T-helper 1 cell treated with Interleukin-12 subunit alpha and Interleukin-12 subunit beta and Interleukin-4 antibody, amounts not matched to agents 30 μg/mL and 1 μg/mL, for 36 hours (primary cell): ENCODE data around the gene RANBP3.
"Not testable (repeated sequence)": the region's sequence is repeated elsewhere in the genome, so short reads cannot be mapped to it uniquely, and the experiment has no call there.

ENCODE experiments used
- H3K27ac Mint-ChIP-seq: one replicate; pipeline ENCODE4 v1.8.0; 2021; ENCODE audit warnings: mild to moderate bottlenecking, mixed read lengths
- H3K27me3 Mint-ChIP-seq: one replicate; pipeline ENCODE4 v1.8.0; 2021; ENCODE audit warnings: low read depth, mixed read lengths
- H3K36me3 Mint-ChIP-seq: one replicate; pipeline ENCODE4 v1.8.0; 2021; ENCODE audit warnings: low read depth, mixed read lengths
- H3K4me1 Mint-ChIP-seq: one replicate; pipeline ENCODE4 v1.8.0; 2021; ENCODE audit warnings: low read depth, mixed read lengths
- H3K4me3 Mint-ChIP-seq: one replicate; pipeline ENCODE4 v1.8.0; 2021; ENCODE audit warnings: mild to moderate bottlenecking, moderate library complexity, mixed read lengths
- H3K9me3 Mint-ChIP-seq: one replicate; pipeline ENCODE4 v1.8.0; 2021; ENCODE audit warnings: mixed read lengths

RANBP3 gene

DNA sequence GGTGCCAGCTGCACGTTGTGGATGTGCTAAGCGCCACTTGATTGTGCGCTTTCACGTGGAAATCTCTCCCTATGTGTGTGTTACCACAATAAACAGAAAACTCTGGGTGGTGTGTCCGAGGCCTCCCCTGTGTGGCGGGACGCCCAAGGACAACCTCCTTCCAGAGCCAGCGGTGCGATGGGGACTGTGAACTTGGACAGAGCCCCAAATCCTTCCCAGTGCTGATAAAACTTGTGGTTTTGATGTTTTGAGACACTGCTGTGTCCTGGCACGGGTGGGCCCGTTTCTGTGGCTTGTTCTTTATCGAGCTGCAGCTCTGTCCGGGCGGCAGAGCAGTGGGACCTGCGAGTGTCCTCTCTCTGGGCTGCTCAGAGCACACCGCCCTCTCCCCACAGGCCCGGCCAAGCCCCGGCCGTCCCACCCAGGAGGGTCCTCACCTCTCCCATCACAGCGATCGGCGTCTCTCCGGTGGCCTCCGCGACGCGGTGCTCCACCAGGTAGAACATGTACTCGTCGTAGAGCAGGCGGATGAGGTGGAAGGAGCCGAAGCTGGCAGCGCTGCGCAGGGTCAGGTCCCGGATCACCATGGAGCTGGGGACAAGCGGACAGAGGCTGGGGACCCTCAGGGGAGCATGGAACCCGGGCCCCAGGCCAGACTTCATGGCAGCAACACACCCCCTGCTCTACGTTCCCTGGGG, 18.8 kb upstream of the RANBP3 start:
- H3K36me3 Mint-ChIP-seq: peaks cover 9% of the 10 kb centered on the region
- no peaks in the 10 kb centered on the region for H3K4me1 Mint-ChIP-seq
- H3K27me3 Mint-ChIP-seq: no peaks in the 10 kb centered on the region
- H3K4me3 Mint-ChIP-seq: no peak overlapping the region
- no peak overlapping the region for H3K27ac Mint-ChIP-seq
- no peaks in the 10 kb centered on the region for H3K9me3 Mint-ChIP-seq

DNA sequence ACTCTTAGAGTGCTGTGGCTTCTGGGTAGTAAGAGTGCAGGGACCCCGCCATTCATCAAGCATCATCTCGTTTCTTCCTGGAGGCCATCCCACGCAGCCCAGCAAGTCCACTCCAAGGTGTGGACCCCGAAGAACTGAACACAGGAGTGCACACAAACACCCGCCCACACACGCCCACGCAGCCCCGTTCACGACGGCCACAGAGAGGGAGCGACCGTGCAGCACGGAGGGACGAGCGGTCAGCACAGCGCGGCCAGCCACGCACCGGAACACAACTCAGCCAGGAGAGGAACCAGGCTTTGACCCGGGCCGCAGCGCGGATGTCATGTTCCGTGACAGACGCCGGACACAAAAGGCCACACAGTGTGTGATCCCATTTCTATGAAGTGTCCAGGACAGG, 18.2 kb upstream of the RANBP3 start:
- no peaks in the 10 kb centered on the region for H3K27me3 Mint-ChIP-seq
- H3K4me3 Mint-ChIP-seq: no peak overlapping the region
- no peak overlapping the region for H3K27ac Mint-ChIP-seq
- H3K4me1 Mint-ChIP-seq: no peaks in the 10 kb centered on the region
- no peaks in the 10 kb centered on the region for H3K9me3 Mint-ChIP-seq
- H3K36me3 Mint-ChIP-seq: peaks cover 8% of the 10 kb centered on the region

DNA sequence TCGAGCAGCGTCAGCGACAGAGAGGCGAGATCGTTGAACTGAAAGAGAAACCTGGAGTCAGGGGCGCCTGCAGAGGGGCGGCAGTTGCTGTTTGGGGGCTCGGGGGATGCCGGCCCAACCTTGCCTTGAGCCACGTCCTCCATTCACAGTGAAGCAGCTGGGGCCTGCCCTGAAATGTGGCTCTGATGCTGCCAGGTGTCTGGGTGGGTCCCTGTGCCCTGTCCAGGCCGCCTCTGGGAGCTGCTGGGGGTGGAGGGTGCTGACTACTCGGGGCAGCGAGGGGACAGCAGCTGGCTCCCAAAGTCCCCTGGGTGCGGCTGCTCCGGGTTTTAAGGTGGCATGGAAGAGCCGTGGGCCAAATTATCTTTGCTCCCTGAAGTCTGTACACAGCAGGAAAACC, 17.7 kb upstream of the RANBP3 start:
- Mint-ChIP-seq H3K9me3 (no peaks in the 10 kb centered on the region), H3K27ac (no peak overlapping the region), H3K36me3 (peaks cover 4% of the 10 kb centered on the region), H3K4me3 (no peak overlapping the region), H3K4me1 (no peaks in the 10 kb centered on the region), H3K27me3 (no peaks in the 10 kb centered on the region)

DNA sequence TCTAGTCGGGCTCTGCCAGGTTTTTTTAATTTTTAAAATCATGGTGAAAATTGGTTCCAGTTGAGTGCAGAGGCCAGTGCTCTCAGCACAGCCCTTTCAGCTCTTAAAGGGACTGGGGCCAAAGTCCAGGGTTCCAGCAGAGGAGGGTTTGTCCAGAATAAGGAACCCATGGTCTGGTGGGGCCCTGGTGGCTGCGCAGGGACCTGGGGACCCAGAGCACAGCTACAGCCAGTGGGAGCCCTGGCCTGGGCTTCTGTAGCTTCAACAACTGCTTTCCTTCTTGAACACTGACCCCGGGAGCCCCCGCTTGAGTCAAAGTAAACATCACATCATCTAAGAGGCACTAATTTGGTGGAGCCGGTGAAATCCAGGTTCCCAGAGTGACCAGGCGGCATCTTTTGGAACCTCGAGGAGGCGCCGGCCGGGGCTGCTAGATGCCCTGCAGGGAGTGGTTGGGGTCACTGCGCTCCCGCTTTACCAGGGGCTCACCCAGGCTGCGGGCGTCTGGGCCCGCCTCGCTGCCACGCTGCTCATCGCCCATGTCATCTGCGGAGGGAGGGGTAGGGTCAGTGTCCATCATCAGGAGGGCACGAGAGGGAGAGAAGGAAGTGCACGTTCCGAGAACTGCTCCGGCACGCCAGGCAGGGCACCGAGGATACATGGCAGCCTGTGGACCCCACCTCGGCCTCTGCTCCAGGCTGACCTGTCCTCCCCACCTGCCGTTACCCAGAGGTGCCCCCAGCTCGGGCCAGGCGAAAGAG, 16.6 kb upstream of the RANBP3 start:
- Mint-ChIP-seq H3K4me1 (peaks cover 4% of the 10 kb centered on the region), H3K36me3 (no peaks in the 10 kb centered on the region), H3K9me3 (no peaks in the 10 kb centered on the region), H3K4me3 (no peak overlapping the region), H3K27ac (no peak overlapping the region), H3K27me3 (no peaks in the 10 kb centered on the region)

DNA sequence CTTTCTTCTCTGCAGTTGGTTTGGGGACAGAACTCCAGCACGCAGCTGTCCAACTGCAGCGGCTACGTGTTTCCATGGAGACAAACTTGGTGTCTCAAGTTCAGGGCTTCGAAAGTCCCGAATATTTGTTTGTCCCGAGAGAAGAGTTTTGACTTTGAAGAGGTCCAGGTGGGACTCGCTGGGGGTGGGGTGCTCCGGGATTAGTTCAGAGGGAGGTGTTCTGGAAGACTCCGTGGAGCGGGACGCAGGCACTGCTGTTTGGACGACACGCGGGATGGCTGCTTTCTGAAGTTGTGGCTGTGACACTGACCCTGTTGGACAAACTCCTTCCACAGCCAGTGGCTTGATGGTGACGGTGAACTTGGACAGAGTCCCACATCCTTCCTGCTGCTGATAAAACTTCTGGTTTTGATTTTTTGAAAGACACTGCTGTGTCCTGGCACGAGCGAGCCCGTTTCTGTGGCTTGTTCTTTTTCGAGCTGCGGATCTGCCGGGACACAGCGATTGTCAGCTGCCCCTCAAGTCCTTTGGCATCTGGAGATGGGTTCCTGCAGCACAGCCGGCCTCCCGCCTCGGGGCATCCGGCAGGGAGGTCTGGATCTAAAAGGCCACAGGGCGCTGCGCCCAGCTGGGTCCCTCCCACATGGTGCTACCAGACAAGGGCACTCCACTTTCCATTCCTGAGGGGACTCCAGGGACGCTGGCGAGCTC, 15.9 kb upstream of the RANBP3 start:
- no peaks in the 10 kb centered on the region for H3K9me3 Mint-ChIP-seq
- no peaks in the 10 kb centered on the region for H3K27me3 Mint-ChIP-seq
- H3K4me1 Mint-ChIP-seq: peaks cover 7% of the 10 kb centered on the region
- no peak overlapping the region for H3K4me3 Mint-ChIP-seq
- no peaks in the 10 kb centered on the region for H3K36me3 Mint-ChIP-seq
- no peak overlapping the region for H3K27ac Mint-ChIP-seq

DNA sequence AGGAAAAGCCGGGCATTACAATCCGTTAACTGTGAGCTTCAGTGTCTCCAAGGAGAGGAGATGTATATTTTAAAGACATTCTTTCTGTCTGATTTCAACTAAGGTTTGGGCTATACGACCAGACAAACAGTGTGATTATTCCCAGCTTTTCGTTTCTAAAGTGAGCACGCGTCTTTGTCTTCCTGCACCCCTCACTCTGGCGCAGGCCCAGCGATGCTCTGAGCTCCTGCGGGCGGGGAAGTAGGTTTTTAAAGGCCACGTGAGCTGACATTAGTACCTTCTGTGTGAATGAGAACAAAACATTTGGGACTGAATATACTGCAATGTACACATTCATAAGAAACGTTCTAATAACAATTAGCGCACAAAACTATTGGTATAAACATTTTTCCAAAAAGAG, 15.3 kb upstream of the RANBP3 start:
- H3K27me3 Mint-ChIP-seq: no peaks in the 10 kb centered on the region
- no peak overlapping the region for H3K4me3 Mint-ChIP-seq
- no peak overlapping the region for H3K27ac Mint-ChIP-seq
- H3K36me3 Mint-ChIP-seq: no peaks in the 10 kb centered on the region
- H3K9me3 Mint-ChIP-seq: no peaks in the 10 kb centered on the region
- peaks cover 10% of the 10 kb centered on the region for H3K4me1 Mint-ChIP-seq

DNA sequence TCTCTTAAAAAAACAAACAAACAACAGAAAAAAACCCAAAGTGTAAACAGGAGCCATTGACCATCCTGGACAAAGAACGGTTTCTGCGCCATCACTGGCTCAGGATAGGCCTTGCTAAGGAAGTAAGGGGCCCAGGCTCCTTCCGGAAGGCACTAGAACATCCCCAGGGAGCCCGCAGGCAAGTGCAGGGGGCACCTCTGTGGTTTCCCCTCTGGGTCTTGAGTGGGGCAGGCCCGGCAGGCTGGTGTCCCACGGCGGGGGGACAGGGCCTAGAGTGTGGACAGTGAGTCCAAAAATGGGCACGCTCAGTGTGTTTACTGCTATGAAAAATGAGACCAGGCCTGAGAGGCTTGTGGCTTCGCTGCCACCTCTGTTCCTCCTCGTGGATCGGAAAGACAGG, 14.8 kb upstream of the RANBP3 start:
- no peak overlapping the region for H3K4me3 Mint-ChIP-seq
- H3K36me3 Mint-ChIP-seq: no peaks in the 10 kb centered on the region
- H3K27ac Mint-ChIP-seq: no peak overlapping the region
- no peaks in the 10 kb centered on the region for H3K9me3 Mint-ChIP-seq
- H3K4me1 Mint-ChIP-seq: peaks cover 11% of the 10 kb centered on the region
- no peaks in the 10 kb centered on the region for H3K27me3 Mint-ChIP-seq

DNA sequence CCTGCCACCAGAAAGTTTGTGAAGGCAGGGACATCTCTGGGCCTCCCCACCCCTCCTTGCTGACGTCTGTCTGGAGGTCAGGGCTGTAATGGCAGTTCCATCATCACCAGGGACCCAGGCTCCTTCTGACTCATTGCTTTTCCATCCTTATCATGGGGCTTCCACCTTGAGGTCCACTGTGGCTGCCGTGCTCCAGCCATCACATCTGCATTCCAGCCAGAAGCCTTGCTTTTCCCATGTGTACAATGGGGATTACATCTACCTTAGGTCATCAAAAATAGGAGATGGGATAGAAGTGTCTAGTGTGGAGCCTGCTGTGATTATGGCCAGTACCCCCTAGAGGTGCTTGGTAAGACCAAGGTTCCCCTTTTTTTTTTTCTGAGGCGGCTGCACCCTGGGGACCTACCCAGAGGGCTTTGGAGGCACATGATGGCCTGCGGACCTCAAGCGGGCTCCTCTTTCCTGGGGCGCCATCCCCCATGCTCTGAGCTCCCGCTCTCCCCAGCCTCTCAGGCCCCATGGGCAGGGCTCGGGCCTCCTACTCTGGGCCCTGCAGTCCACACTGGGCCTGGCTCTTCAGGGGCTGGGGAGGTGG, 13.4 kb upstream of the RANBP3 start:
- Mint-ChIP-seq H3K36me3 (no peaks in the 10 kb centered on the region), H3K27me3 (no peaks in the 10 kb centered on the region), H3K27ac (no peak overlapping the region), H3K4me3 (no peak overlapping the region), H3K4me1 (peaks cover 19% of the 10 kb centered on the region), H3K9me3 (no peaks in the 10 kb centered on the region)

DNA sequence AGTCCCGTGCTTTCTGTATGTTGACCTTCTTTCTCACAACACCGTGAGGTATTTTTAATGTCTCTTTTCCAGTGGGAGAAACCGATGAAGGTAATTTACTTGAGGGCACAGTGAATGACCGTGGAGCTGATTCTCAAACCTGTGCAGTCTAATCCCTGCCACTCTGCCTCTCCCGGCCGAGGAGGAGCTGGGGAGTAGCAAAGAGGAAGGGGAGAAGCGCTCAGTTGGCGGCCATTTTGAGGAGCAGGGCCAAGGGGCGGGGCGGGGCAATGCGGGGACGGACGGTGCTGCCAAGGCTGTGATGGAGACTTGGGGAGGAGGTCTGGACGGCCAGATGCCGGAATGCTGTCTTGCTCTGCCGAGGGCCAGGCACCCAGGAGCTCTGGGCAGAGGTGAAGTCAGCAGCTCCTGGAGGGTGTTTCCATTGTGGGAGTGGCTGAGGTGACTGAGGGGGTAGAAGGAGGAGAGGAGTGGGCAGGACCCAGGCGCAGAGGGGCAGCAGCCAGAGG, 12.4 kb upstream of the RANBP3 start:
- Mint-ChIP-seq H3K36me3 (no peaks in the 10 kb centered on the region), H3K27me3 (no peaks in the 10 kb centered on the region), H3K4me3 (peak overlapping the region; percentile 45), H3K4me1 (peaks cover 19% of the 10 kb centered on the region), H3K27ac (peak overlapping the region; percentile 60), H3K9me3 (no peaks in the 10 kb centered on the region)

DNA sequence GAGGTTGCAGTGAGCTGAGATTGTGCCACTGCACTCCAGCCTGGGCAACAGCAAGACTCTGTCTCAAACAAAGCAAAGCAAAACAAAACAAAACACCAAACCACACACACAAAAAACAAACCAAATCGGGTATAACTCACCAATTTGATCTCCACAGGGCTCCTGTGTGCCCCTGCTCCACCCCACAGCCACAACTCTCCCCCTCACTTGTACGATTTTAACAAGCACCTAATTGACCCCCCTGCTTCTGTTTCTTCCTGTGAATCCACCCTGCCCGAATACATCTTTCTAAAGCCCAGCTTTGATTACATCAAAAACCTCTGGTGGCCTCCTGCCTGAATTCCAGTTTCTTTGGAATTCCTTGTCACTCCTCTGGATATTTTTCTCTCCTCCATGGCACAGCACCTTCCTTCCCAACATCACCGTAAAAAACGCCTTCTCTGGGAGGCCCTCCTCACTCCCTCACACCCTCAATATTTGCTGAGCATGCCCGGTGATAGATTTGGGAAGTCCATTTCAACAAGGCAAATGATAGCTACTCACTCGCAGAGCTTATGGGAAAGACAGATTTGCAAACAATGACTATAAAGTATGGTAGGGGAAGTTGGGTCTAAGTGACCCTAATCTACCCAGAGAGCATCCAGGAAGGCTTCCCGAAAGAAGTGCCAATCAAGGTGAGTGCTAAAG, 11.6 kb upstream of the RANBP3 start:
- no peak overlapping the region for H3K27ac Mint-ChIP-seq
- no peaks in the 10 kb centered on the region for H3K27me3 Mint-ChIP-seq
- peaks cover 24% of the 10 kb centered on the region for H3K4me1 Mint-ChIP-seq
- H3K9me3 Mint-ChIP-seq: no peaks in the 10 kb centered on the region
- H3K4me3 Mint-ChIP-seq: no peak overlapping the region
- H3K36me3 Mint-ChIP-seq: no peaks in the 10 kb centered on the region

DNA sequence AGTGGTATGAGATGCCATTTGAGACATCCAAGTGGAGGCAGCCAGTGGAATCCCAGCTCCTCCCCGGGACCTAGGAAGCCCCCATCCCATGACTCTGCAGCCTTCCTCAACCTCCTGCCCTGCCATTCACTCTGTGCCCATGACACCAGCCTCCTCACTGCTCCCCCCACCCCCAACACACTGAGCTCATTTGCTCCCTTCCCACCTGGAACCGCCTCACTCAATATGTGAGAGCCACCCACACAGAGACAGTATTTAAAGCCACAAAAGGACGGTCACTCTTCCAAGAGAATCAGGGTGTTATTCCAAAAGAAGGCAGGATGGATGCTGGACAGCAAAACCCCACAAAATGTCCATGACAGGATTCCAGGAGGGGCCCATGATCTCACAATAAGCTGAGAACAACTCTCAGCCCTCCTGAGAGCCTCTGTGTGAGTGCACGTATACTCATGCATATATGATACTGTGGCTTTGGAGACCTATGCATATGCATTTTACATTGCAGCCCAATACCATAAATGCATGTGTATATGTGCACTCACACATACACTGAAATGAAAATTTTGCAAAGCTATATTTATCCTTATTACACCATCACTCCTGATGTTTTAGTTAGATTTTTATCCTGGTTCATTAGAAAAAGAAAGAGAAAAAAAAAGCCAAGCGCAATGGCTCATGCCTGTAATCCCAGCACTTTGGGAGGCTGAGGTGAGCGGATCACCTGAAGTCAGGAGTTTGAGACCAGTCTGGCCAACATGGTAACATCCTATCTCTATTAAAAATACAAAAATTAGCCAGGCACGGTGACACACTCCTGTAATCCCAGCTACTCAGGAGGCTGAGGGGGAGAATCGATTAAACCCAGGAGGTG, 10.8 kb upstream of the RANBP3 start:
- Mint-ChIP-seq H3K27me3 (no peaks in the 10 kb centered on the region), H3K4me3 (peak overlapping the region; percentile 7), H3K9me3 (no peaks in the 10 kb centered on the region), H3K4me1 (peaks cover 28% of the 10 kb centered on the region), H3K36me3 (no peaks in the 10 kb centered on the region), H3K27ac (peak overlapping the region; percentile 57)

DNA sequence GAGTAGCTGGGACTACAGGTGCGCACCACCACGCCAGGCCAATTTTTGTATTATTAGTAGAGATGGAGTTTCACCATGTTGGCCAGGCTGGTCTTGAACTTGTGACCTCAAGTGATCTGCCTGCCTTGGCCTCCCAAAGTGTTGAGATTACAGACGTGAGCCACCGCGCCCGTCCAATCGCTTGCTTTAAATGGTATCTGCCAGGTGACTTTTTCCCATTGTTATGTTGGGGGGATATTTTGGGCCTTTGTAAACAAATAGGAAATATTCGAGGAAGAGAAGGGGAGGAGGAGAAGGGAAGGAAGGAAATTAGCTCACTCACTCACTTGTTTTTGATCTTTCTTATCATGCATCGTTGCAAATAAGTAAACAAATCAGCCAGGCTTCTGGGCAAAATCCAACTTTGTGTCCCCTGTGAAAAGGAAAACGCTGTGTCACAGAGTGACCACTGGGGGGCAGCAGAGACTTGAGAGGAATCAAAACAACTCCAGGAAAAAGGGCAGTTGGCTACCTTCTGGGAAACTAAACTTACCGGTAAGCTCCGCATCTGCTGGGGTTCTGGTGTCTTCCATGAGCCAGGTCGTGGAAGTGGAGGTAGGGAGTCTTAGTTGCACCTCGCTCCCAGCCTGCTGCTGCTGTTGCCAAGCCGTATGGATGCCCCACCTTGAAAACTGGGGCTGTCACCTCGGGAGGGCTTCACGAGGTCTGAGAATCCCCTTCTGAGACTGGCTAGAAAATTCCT, 9.3 kb upstream of the RANBP3 start:
- Mint-ChIP-seq H3K4me3 (peak overlapping the region; percentile 79), H3K36me3 (peaks cover 2% of the 10 kb centered on the region), H3K4me1 (peaks cover 36% of the 10 kb centered on the region), H3K27ac (peak overlapping the region; percentile 67), H3K9me3 (no peaks in the 10 kb centered on the region), H3K27me3 (no peaks in the 10 kb centered on the region)

DNA sequence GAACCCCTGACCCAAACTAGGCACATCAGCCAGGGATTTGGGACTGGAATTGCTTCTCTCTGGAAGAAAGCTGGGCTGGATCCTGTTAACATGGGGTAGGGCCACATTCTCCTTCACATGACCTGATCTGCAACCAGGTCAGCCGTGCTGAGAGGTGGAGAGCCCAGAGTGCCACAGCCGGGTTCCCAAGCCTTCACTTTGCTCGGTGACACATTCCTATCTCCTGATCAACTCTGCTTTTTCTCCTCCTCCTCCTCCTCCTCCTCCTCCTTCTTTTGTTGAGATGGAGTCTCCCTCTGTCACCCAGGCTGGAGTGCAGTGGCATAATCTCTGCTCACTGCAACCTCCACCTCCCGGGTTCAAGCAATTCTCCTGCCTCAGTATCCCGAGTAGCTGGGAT, 7.9 kb upstream of the RANBP3 start:
- H3K4me1 Mint-ChIP-seq: peaks cover 36% of the 10 kb centered on the region
- not testable (repeated sequence) for H3K27me3 Mint-ChIP-seq, H3K4me3 Mint-ChIP-seq, H3K9me3 Mint-ChIP-seq, H3K36me3 Mint-ChIP-seq, H3K27ac Mint-ChIP-seq
